ENCODE results near the gene CST9L. TPM values are rescaled to one million over a fixed set of nuclear protein-coding genes. Genes with fewer than 3 reads are reported as not detected.

Gene CST9L
- total and polyA plus RNA-seq, 2 of the 13 experiments (the other 11 are each of a cell fraction or from before 2014, with no cell fraction given), result 0.15 TPM; not detected in 1

- Histone ChIP-seq H4K20me1 (ENCODE audit: insufficient read depth, low read length) (no peaks in the 10 kb centered on the region), H3K4me1 (ENCODE audit: insufficient read depth, low read length) (no peaks in the 10 kb centered on the region), H3K4me2 (ENCODE audit: low read depth, low read length) (no peak overlapping the region), H3K9me3 (ENCODE audit: low read length) (peaks cover 4% of the 10 kb centered on the region; the same call in 1 of the 2 replicates), H3K79me2 (ENCODE audit: insufficient read depth, low read length) (no peaks in the 10 kb centered on the region), H3K27ac (ENCODE audit: extremely low read length, insufficient read depth, low read length) (no peak overlapping the region), H3K4me3 (replicated peaks in 1 of 3; ENCODE audit: insufficient read depth in 1 of 3, low read depth in 2 of 3, low read length in 3 of 3) (no peak overlapping the region), H3K27me3 (ENCODE audit: control insufficient read depth in 1 of 2, insufficient read depth in 2 of 2, low read length in 2 of 2) (no peaks in the 10 kb centered on the region), H2AFZ (ENCODE audit: low read length) (no peak overlapping the region), H3K9ac (ENCODE audit: insufficient read depth, low read depth, low read length) (no peak overlapping the region), H3K36me3 (replicated peaks in 1 of 2; ENCODE audit: control insufficient read depth in 1 of 2, insufficient read depth in 2 of 2, low read length in 2 of 2) (no peaks in the 10 kb centered on the region)
- ChIA-PET CTCF (ENCODE audit: low intra/inter-chr PET ratio, low total read pairs) (no interaction called here), POLR2A (no interaction called here)
- intact Hi-C loops (cut with micrococcal nuclease; ENCODE audit: unreplicated experiment) (no loop called here), in situ Hi-C loops (cut with HindIII; ENCODE audit: extremely low pct_ligation_motif_present, low pct_unique_long_range_greater_than_20kb) (no loop called here)
- 8% methylated on average over 1 of the region's 1 CpG for WGBS (ENCODE audit: low lambda C conversion rate)
- FAIRE-seq, result no peak
- ATAC-seq, result no peak
- DNase-seq (ENCODE audit: low spot score), result no peak
- BruUV-seq (replicated peaks), result no TSS peak
- TF ChIP-seq ZNF383 (CRISPR knock-in tag; IDR thresholded peaks at IDR 0.05; ENCODE audit: borderline replicate concordance) (no peak), JARID2 (CRISPR knock-in tag; IDR thresholded peaks at IDR 0.05; ENCODE audit: insufficient replicate concordance) (no peak), JUNB (CRISPR knock-in tag; IDR thresholded peaks at IDR 0.05; ENCODE audit: borderline replicate concordance) (no peak), ETS1 (CRISPR knock-in tag; IDR thresholded peaks at IDR 0.05) (no peak), PHF5A (CRISPR knock-in tag; IDR thresholded peaks at IDR 0.05; ENCODE audit: low read depth, unreplicated experiment) (no peak), CEBPZ (IDR thresholded peaks at IDR 0.05; ENCODE audit: low read length) (no peak), CTCF (CRISPR knock-in tag; IDR thresholded peaks at IDR 0.05) (no peak), DR1 (CRISPR knock-in tag; IDR thresholded peaks at IDR 0.05) (no peak), SP4 (CRISPR knock-in tag; IDR thresholded peaks at IDR 0.05) (no peak), NR2F2 (IDR thresholded peaks at IDR 0.05; ENCODE audit: borderline replicate concordance, low read depth) (no peak), PITX1 (CRISPR knock-in tag; IDR thresholded peaks at IDR 0.05) (no peak), RARG (CRISPR knock-in tag; IDR thresholded peaks at IDR 0.05; ENCODE audit: low read depth) (no peak), TSC22D2 (CRISPR knock-in tag; IDR thresholded peaks at IDR 0.05; ENCODE audit: borderline replicate concordance) (no peak), RNF219 (CRISPR knock-in tag; IDR thresholded peaks at IDR 0.05) (no peak), SPEN (CRISPR knock-in tag; IDR thresholded peaks at IDR 0.05; ENCODE audit: low read depth) (no peak)
Measured at GRCh38 chr20:23532533-23532932, 35.8 kb downstream of the CST9L start.
